Measurements from ENCODE around the gene ADGRE3.

The ADGRE3 gene

GRCh38 chr19:14674764-14675163 lies at the start of gene ADGRE3:
Gene ADGRE3, minus strand, starts transcription at chr19:14674844. Its CDS starts 74 bp downstream, at chr19:14674770.
- DNase-seq: no peak

- DNase-seq: no peak
Observed at GRCh38 chr19:14722127-14722526, 47.5 kb upstream of the ADGRE3 start.

- no peak for DNase-seq
Observed at GRCh38 chr19:14719162-14719561, 44.5 kb upstream of the ADGRE3 start.

- DNase-seq: no peak
Observed at GRCh38 chr19:14718522-14719116, 44.0 kb upstream of the ADGRE3 start.

- no peak for DNase-seq
Observed at GRCh38 chr19:14715841-14716240, 41.2 kb upstream of the ADGRE3 start.

- no peak for DNase-seq
Observed at GRCh38 chr19:14704450-14704849, 29.8 kb upstream of the ADGRE3 start.

- no peak for DNase-seq
Observed at GRCh38 chr19:14703833-14704232, 29.2 kb upstream of the ADGRE3 start.

- DNase-seq: no peak
Observed at GRCh38 chr19:14700711-14701375, 26.2 kb upstream of the ADGRE3 start.

- no peak for DNase-seq
Observed at GRCh38 chr19:14699641-14700040, 25.0 kb upstream of the ADGRE3 start.

- no peak for DNase-seq
Observed at GRCh38 chr19:14695471-14695870, 20.8 kb upstream of the ADGRE3 start.

- DNase-seq: no peak
Observed at GRCh38 chr19:14694641-14695266, 20.1 kb upstream of the ADGRE3 start.

GRCh38 chr19:14689598-14690503 lies 15.2 kb upstream of the ADGRE3 start, which contains the start of gene ZNF333:
Gene ZNF333, plus strand, starts transcription at chr19:14690048. Its CDS starts 3,444 bp downstream, at chr19:14693492.
- peak; percentile 99 for DNase-seq

- DNase-seq: peak; percentile 12
Observed at GRCh38 chr19:14686411-14686810, 11.8 kb upstream of the ADGRE3 start.

- DNase-seq: no peak
Observed at GRCh38 chr19:14683439-14683838, 8.8 kb upstream of the ADGRE3 start.

- no peak for DNase-seq
Observed at GRCh38 chr19:14682084-14682483, 7.4 kb upstream of the ADGRE3 start.

GRCh38 chr19:14678199-14678598 lies 3.6 kb upstream of the ADGRE3 start:
- no peak for DNase-seq

- DNase-seq: no peak
Observed at GRCh38 chr19:14677464-14677863, 2.8 kb upstream of the ADGRE3 start.

- DNase-seq: no peak
Observed at GRCh38 chr19:14676762-14677161, 2.1 kb upstream of the ADGRE3 start.

GRCh38 chr19:14673088-14673487 lies 1.6 kb downstream of the ADGRE3 start:
- no peak for DNase-seq

- DNase-seq: no peak
Observed at GRCh38 chr19:14672188-14672872, 2.3 kb downstream of the ADGRE3 start.

- DNase-seq: no peak
Observed at GRCh38 chr19:14670408-14670807, 4.2 kb downstream of the ADGRE3 start.

GRCh38 chr19:14669940-14670339 lies 4.7 kb downstream of the ADGRE3 start:
- DNase-seq: no peak

All from stimulated activated CD4-positive, alpha-beta T cell treated with anti-CD3 and anti-CD28 coated beads, Interleukin-4, amount 100 ng/mL, for 1 hour (primary cell).